Measurements from ENCODE around the gene ACSF3.

DNA sequence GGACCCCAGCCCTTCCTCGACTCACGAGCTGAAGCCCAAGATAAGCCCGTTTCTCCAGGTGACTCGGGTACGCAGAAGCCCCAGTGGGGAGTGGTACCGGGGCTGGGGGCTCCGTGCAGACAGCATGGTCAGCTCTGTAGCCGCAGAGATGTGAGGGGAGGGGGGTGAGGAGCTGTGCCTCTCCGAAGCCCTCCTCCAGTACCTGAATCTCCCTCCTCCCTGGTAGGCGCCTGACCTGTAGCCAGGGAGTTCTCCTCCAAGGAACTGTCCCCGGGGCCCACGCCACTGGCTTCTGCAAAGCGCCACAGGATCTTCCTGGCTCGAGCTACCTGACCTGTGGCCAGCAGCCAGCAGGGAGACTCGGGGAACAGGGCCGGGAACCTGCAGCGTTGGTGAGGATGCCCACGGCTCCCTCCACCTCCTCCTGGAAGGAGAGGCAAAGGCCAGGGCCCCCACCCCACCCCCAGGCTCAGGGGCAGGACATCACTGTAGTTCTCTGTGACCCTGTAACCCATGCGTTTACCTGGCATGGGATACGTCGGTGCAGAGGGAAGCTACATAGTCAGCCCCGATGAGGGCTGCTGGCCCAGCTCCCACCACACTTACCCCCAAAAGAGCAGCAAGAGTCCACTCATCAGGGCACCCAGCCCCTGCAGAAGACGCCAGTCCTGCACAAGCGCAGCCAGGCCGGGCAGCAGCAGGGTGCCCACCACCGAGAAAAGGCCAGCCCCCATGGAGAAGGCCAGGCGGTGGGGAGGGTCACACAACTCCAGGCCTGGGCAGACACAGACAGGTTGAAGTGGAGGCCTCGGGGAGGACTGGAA, 105.0 kb downstream of the ACSF3 start:
- TF ChIP-seq CTCF (conservative IDR thresholded peaks at IDR 0.05; ENCODE audit: low read depth, low read length) (no peak), EZH2 (IDR thresholded peaks at IDR 0.05; ENCODE audit: low read length, unreplicated experiment) (no peak), EZH2phosphoT487 (IDR thresholded peaks at IDR 0.05; ENCODE audit: borderline replicate concordance, low read length) (no peak)
